Measurements from ENCODE around the gene GALE. TPM values are rescaled to one million over a fixed set of nuclear protein-coding genes. Genes with fewer than 3 reads are reported as not detected.

The GALE gene
- total and polyA plus RNA-seq, 2 of the 4 experiments (the other 2 are of a cell fraction), result 31.7 to 39.9 TPM

- WGBS, 2 experiments (ENCODE audit: extremely low coverage in 2 of 2, insufficient read length in 1 of 2), result no CpG with 5 or more reads among the region's 13 CpGs
- H3K36me3 ChIP-seq (ENCODE audit: control insufficient read depth, insufficient read depth, low read length), result no peaks in the 10 kb centered on the region
- ATAC-seq (ENCODE audit: low read depth) (no peak), DNase-seq (no peak)
- H4K8ac ChIP-seq (ENCODE audit: low read depth in 2 of 2, low read length in 2 of 2), result no peak overlapping the region
- no TSS peak for BruUV-seq (replicated peaks)
- H2AFZ ChIP-seq (replicated peaks; ENCODE audit: low read length, poor library complexity), result no peak overlapping the region
- H2BK5ac ChIP-seq (ENCODE audit: low read depth, low read length, poor library complexity, severe bottlenecking), result no peak overlapping the region
- no peaks in the 10 kb centered on the region for H3K79me1 ChIP-seq (ENCODE audit: low read depth in 1 of 2, low read length in 2 of 2)
- H3K18ac ChIP-seq (ENCODE audit: low read depth, low read length), result no peak overlapping the region
- no peaks in the 10 kb centered on the region for H3K4me1 ChIP-seq (ENCODE audit: control insufficient read depth, insufficient read depth, low read length)
- no peak overlapping the region for H3K9ac ChIP-seq (ENCODE audit: low read depth, low read length)
- no peak overlapping the region for H3K14ac ChIP-seq (replicated peaks; ENCODE audit: low read depth, low read length)
- H3K4ac ChIP-seq (ENCODE audit: low read depth, low read length), result no peak overlapping the region
- POLR2A ChIA-PET (ENCODE audit: unreplicated experiment), result no interaction called here
- H3K23ac ChIP-seq (ENCODE audit: low read depth, low read length), result no peak overlapping the region
- no peaks in the 10 kb centered on the region for H3K9me1 ChIP-seq (ENCODE audit: insufficient read depth, low read length)
- H3K4me3 ChIP-seq (ENCODE audit: insufficient read depth, low read depth, low read length), result no peak overlapping the region
- dilution Hi-C loops (cut with HindIII; ENCODE audit: low sequenced_read_pairs, unreplicated experiment), result no loop called here
- H4K91ac ChIP-seq (ENCODE audit: insufficient read depth, low read depth, low read length), result no peak overlapping the region
- intact Hi-C loops (cut with micrococcal nuclease), result no loop called here
- no peak overlapping the region for H2BK120ac ChIP-seq (ENCODE audit: low read depth, low read length)
- no peaks in the 10 kb centered on the region for H4K20me1 ChIP-seq (ENCODE audit: insufficient read depth, low read length)
- no peak overlapping the region for H2BK15ac ChIP-seq (ENCODE audit: low read depth, low read length)
- CTCF ChIA-PET, result interaction anchor here (0.5 kb wide), 1 partner anchor 209 kb away, joined by 3 read pairs; no protein-coding TSS in a partner anchor
- in situ Hi-C loops (cut with MboI; ENCODE audit: low sequenced_read_pairs), result no loop called here
- H2AK9ac ChIP-seq (replicated peaks; ENCODE audit: low read depth, low read length, poor library complexity), result no peak overlapping the region
- TF ChIP-seq BHLHE40 (IDR thresholded peaks at IDR 0.05; ENCODE audit: low read depth, low read length) (no peak), ELK1 (IDR thresholded peaks at IDR 0.05; ENCODE audit: borderline replicate concordance, low read depth, low read length) (no peak), MXI1 (IDR thresholded peaks at IDR 0.05; ENCODE audit: borderline replicate concordance, low read depth, low read length) (no peak), NFE2L2 (IDR thresholded peaks at IDR 0.05; ENCODE audit: low read depth, low read length) (no peak), POLR2A (IDR thresholded peaks at IDR 0.05; ENCODE audit: low read depth, low read length) (no peak), MAFK (IDR thresholded peaks at IDR 0.05; ENCODE audit: low read depth, low read length) (no peak), RCOR1 (IDR thresholded peaks at IDR 0.05; ENCODE audit: insufficient replicate concordance, low read length) (no peak), RFX5 (IDR thresholded peaks at IDR 0.05; ENCODE audit: low read depth, low read length) (no peak), FOS (IDR thresholded peaks at IDR 0.05; ENCODE audit: low read depth, low read length) (no peak), RAD21 (IDR thresholded peaks at IDR 0.05; ENCODE audit: low read length) (no peak), CTCF (conservative IDR thresholded peaks at IDR 0.05; ENCODE audit: low read depth, low read length) (no peak), MAZ (IDR thresholded peaks at IDR 0.05; ENCODE audit: borderline replicate concordance, low read depth, low read length) (no peak), USF2 (IDR thresholded peaks at IDR 0.05; ENCODE audit: low read depth, low read length) (no peak), CEBPB (IDR thresholded peaks at IDR 0.05; ENCODE audit: low read depth, low read length) (no peak)
- H3K27ac ChIP-seq (ENCODE audit: insufficient read depth, low read length), result no peak overlapping the region
- peak overlapping the region; percentile 99 for H3K4me2 ChIP-seq (ENCODE audit: low read depth, low read length)
- no peak overlapping the region for H2BK20ac ChIP-seq (ENCODE audit: low read depth, low read length)
- no peak overlapping the region for H3K56ac ChIP-seq (ENCODE audit: extremely low read depth, insufficient read depth, low read length)
- H4K5ac ChIP-seq (ENCODE audit: low read depth, low read length), result no peak overlapping the region
- H2AK5ac ChIP-seq (ENCODE audit: low read depth, low read length), result no peak overlapping the region
- peaks cover 27% of the 10 kb centered on the region for H3K27me3 ChIP-seq (ENCODE audit: control insufficient read depth, insufficient read depth, low read length)
- H3K9me3 ChIP-seq (ENCODE audit: control insufficient read depth, insufficient read depth, low read length), result no peaks in the 10 kb centered on the region
Observed at GRCh38 chr1:23837908-23838307, 37.4 kb upstream of the GALE start.

Data from IMR-90 (cell line).